IPS-18c (cell line): ENCODE measurements around the gene IGFBP1.

Source experiments
- H3K4me3 ChIP-seq: 2 replicates; pipeline ENCODE4 v1.7.0; 2013; ENCODE audit warnings: low read depth, mild to moderate bottlenecking, low read length, moderate library complexity; ENCODE audit not compliant: insufficient read depth
- H3K9me3 ChIP-seq: one replicate; pipeline ENCODE4 v1.6.1; 2013; ENCODE audit warnings: mild to moderate bottlenecking, low read length, moderate library complexity; ENCODE audit not compliant: control insufficient read depth, insufficient read depth

The IGFBP1 gene

DNA sequence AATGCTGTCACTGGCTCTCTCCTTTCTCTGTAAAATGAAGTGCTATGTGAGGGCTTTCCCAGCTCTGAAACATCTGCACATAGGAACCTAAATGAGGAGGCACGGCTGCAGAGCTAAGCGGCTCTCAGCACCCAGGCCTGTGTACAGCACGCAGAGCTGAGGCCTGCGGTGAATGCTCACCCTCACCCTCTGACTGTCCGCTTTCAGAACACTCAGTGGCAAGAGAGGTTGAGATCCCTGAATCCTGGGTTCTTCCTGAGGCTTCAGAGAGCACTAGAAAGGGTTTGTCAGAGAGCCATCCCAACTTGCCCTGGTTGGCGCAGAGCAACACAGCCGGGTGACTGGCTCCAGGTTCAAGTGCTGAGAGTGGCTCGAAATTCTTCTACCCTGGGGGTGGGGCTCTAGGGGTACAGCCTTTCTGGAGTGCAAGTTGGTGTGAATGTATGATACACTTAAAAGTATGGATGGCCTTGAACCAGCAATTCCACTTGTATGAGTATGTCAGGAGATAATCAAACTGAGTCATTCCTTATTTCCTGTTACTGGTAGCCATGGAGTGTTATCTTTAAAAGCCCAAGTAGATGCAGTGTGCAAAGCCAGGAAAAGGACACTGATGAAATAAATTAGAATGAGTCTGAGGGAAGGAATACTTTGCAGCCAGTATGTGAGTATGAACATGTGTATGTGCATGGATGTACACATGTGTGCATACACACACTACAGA is 13.7 kb upstream of the IGFBP1 start:
- H3K9me3 ChIP-seq, result peaks cover 9% of the 10 kb centered on the region
- H3K4me3 ChIP-seq, result no peak overlapping the region

DNA sequence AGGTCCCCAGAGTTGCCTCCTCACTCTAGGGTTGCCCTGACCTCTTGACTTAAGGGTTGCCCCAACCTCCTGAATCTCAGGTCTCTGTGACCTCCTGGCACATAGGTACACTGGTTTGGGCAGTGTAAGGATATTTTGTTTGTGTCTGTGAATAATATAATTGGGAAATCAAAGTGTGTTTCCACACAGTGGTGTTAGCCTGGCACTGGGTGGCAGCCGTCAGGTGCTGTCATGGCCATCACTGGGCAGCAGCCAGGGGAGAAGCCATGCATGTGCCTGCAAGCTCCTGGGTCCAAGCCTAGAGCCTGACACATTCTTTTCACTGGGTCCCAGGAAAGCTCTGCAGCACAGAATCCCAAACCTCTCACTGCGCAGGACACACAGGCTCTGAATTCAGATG is 11.8 kb upstream of the IGFBP1 start:
- H3K9me3 ChIP-seq, result peaks cover 9% of the 10 kb centered on the region
- H3K4me3 ChIP-seq, result no peak overlapping the region

DNA sequence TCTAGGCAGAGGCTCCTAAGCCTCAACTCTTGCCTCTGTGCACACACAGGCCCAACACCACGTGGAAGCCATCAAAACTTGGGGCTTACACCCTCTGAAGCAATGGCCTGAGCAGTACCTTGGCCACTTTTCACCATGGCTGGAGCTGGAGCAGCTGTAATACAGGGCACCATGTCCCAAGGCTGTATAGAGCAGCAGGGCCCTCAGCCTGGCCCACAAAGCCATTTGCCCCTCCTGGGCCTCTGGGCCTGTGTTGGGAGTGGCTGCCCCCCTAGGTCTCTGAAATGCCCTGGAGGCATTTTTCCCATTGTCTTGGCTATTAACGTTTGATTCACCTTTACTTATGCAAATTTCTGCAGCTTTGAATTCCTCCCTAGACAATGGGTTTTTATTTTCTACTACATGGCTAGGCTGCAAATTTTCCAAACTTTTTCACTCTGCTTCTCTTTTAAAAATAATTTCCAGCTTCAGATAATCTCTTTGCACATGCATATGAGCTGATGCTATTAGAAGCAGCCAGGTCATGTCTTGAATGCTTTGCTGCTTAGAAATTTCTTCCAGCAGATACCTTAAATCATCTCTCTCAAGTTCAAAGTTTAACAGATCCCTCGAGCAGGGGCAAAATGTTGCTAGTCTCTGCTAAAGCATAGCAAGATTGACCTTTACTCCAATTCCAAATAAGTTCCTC is 9.7 kb upstream of the IGFBP1 start:
- H3K9me3 ChIP-seq, result peaks cover 9% of the 10 kb centered on the region
- no peak overlapping the region; the same call in 1 of the 2 replicates for H3K4me3 ChIP-seq

DNA sequence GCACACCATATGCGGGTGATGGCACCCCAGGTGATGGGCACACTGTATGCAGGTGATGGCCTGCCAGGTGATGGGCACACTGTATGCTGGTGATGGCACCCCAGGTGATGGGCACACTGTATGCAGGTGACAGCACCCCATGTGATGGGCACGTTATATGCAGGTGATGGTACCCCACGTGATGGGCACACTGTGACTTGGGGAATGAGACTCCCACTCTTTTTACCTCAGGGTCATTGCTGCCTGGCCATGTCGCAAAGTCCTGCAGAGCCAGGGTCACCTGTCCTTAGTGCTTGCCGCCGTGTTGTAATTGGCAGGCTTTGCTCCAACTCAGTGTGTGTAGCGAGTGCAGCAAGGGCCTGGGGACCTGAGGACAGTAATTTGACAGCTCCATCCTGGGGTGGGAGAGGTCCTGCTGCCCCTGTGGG is 7.8 kb upstream of the IGFBP1 start:
- no peak overlapping the region for H3K4me3 ChIP-seq
- peaks cover 11% of the 10 kb centered on the region for H3K9me3 ChIP-seq

DNA sequence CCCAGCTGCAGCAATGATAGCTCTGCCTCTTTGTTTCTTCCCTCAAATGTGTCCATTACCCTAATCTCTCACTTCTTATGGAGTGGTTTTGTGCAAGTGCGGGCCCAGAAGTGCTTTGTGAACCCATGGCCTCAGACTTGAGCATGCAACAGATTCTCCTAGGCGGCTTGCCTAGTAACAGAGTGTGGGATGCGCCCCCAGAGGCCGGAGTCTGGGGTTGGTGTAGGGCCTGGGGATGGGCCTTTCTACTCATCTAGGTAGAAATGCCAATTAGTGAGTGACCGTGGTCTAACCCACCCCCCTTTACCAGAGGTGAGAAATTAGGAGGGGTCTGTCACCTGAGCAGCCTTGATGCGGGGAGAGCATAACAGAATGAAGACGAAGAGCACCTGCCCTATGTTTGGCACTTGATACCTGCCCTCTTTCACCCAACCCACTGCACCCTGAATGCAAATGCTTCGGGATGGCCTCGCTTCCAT is 7.0 kb upstream of the IGFBP1 start:
- peaks cover 9% of the 10 kb centered on the region for H3K9me3 ChIP-seq
- no peak overlapping the region for H3K4me3 ChIP-seq

DNA sequence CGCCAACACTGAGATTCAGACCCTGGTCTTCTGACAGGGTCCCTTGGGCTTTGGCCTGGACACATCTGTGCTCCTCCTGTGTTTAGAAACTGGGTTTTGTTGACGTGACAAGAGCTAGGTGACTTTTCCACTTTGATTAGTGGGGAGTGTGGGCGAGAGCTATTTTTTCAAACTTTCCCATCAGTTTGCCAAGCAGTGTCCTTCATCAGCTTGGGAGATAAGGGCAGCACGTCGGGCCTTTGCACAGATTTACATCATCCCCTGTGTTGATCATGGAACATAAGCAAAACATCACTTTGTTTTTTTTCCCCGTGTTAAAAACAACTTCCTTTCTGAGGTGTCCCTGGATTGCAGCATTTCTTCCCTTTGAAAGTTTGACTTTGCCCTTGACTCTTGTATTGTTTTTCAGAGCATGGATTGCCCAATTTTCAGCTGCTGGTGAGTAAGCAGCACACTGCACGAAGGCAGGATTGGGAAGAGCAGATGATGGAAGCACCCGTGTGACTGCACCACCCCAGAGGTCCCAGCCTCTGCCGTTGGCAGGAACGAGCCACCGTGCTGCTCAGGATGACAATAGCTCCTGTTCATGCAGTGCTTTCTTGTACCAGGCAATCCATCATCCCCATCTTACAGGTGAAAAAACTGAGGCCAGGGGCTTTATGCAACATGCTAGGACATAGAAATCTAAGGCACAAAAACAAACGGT is 6.4 kb upstream of the IGFBP1 start:
- Histone ChIP-seq H3K9me3 (peaks cover 9% of the 10 kb centered on the region), H3K4me3 (no peak overlapping the region)

DNA sequence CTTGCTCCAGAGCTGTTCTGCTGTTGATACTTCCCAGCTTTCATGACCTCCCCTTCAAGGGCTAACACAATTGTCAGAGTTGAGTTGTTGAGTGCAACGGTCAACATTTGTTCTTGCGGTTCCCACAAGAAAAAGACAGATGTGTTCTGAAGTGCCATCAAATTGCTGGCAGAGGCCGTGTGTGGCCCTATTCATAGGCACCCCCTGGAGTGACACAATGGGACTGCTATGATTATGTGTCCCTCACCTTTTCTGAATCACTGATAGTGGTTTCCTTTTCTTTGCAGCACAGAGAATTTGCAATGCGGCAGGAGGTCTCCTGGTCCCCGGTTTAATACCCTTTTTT is 5.8 kb upstream of the IGFBP1 start:
- peaks cover 9% of the 10 kb centered on the region for H3K9me3 ChIP-seq
- no peak overlapping the region for H3K4me3 ChIP-seq

DNA sequence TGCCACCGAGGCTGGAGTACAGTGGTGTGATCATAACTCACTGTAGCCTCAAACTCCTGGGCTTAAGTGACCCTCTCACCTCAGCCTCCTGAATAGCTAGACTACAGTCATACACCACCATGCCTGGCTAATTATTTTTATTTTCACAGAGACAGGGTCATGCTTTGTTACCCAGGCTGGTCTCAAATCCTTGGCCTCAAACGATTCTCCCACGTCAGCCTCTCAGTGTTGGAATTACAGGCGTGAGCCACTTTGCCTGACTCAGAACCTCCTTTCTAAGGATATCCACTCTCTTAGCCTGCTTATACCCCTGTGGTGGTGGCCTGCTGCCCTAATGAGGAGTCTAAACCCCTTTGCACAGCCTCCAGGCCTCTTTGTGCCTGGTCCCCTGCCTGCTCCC is 4.2 kb upstream of the IGFBP1 start:
- Histone ChIP-seq H3K9me3 (peaks cover 2% of the 10 kb centered on the region), H3K4me3 (no peak overlapping the region)

DNA sequence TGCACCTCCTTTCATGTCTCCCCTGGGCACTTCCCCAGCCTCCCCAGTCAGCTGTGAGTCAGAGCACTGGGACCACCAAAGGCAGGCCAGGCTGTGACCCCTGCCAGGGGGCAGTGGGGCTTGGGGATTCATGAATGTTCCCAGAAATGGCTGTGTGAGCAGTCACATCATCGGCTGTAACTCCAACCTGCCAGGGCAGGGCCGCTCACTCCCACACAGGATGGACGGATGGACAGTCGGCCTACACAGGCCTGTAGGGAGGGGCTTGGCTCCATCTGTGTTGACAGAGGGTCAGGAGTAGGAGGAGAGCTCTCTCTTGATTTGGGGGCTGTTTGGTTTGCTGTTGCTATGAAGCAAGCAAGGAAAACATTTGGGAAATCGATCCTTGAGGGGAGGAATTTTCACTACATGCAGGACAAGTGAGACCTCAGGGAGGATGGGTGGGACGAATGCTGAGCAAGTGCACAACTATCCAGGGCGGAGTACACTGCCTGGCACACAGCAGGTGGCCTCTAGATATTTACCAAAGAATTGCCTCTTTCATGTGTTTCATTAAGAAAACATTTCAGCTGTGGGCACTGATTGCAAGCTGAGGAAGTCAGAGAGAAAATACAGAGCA is 2.9 kb upstream of the IGFBP1 start:
- Histone ChIP-seq H3K9me3 (peaks cover 2% of the 10 kb centered on the region), H3K4me3 (no peak overlapping the region)

DNA sequence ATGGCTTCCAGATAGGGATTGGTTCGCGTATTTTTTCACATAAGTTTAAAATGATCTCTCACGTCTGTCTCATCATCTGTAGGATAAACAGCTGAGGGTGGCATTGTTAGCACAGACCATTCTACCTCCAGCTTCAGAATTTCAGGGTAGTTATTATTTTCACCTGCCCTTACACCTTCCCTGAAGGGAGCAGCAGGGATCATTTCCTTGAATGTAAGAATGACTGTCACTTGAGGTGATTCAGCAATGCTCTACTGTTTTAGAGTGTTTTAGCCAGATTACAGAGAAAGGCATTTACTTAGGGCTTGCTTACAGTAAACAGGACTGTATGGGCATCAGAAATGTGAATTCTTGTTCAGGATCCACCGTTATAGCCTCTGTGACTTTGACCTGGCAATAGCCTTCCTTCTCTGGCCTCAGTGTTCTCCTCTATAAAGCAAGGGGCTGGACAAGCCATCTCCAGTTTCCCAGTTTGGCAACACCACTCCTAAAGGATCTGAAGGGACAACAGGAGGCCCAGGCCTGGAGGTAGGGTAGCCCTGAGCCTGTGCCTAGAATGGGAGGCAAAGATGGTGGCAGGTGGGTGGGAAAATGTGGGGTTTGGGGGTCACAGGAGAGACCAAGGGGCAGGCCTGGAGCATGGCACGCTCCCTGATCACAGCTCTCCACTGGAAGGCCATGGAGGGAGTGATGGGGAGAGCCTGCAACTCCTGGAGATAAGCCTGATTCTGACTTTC is 1.2 kb upstream of the IGFBP1 start:
- Histone ChIP-seq H3K4me3 (no peak overlapping the region), H3K9me3 (peaks cover 2% of the 10 kb centered on the region)

DNA sequence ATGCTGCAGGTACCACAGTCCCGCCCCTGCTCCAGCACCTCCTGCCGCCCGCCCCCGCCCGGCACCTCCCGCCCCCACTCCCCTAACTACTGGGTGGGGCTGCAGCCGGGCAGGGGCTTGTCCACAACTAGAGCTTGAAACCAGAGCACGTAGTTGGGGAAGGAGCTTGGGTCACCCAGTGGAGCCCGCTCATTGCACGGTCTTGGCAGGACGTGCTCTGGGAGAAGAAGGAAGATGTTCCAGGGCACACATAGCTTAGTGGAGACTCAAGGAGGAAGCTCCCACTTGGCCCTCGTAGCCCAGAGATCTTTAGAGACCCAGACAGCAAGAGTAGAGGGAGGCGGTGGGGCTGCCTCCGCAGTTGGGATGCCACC is 692 bp downstream of the IGFBP1 start:
- Histone ChIP-seq H3K9me3 (peaks cover 2% of the 10 kb centered on the region), H3K4me3 (peak overlapping the region; percentile 57; the same call in 1 of the 2 replicates)

DNA sequence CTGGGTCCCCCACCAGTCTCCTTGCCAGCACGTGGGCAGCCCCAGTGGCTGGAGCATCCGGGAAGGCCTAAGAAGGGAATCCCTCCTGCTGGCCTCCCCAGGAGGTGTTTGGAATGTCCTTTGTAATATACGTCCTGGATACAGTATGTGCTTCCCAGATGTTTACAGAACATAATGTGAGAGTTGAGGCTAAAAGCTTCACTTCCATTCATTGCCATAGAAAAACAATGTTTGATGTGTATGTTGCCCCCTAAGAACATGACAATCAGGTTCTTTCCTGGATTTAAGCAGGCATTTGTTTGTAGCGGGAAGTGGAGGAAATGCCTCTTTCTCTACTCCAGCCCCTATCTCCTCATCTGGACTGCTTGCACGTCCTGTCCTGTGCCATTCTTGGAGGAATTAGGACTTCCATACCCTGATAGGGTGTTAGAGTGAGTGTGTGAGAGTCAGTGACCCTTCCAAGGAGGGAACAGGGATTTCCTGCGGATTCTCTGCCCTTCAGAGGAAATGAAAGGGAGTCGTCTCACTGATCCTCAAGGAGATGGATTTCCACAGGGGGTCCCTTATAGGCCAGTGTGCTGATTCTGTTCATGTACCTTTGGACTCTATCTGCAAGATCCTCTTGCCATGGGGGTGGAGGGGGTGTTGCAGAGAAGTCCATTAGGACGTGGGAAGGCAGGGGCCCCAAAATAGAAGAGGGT is 1.2 kb downstream of the IGFBP1 start:
- Histone ChIP-seq H3K9me3 (no peaks in the 10 kb centered on the region), H3K4me3 (no peak overlapping the region; the same call in 1 of the 2 replicates)

DNA sequence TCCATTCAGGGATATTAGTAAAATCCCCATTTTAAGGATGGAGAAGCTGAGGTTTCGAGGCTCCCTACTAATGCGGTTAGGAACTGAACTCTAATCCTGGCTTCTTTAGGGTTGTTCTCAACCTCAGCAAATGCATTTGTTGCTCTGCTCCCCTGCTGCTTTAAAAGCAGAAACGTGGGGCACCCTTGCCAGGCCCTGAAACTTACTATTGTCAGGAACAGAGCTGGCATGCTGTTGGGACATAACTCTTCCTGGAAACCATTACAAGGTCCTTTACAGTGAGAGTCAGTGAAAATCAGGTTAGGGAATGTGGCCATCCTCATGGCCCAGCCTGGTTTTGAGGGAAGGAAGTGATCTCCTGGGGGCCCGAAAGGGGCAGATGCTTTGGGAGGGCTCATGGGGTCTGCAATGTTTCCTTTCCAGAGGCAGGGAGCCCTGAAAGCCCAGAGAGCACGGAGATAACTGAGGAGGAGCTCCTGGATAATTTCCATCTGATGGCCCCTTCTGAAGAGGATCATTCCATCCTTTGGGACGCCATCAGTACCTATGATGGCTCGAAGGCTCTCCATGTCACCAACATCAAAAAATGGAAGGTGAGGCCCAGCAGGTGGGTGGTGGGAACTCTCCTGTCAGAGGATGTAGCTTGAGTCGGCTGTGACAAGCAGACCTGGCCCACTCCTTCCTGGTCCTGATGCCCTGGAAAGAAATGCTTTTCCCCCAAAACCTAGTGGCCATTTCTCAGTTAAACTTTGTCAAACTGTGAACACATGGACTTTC is 2.0 kb downstream of the IGFBP1 start:
- H3K4me3 ChIP-seq, result no peak overlapping the region
- H3K9me3 ChIP-seq, result no peaks in the 10 kb centered on the region

DNA sequence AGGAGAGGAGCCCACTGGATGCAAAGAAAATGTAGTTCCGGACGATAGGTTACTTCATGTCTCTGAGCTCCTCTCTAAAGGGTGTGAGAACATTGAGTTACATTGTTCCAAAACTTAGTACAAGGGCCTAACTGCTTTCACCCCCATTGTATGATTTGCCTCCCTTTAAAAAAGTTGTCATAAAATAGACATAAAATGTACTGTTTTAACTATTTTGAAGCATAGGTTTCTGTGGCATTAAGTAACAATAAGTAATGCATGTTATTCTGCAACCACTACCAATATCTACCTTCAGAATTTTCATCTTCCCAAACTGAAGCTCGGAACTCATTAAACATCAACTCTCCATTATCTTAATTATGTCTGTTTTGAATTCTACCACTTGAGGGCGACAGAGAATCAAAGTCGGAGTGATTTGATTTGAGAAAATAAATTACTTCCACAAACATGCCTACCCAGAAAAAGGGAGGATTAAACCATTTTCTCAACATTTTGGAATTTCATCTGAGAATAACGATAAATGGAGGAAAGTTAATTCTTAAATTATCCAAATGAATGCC is 2.7 kb downstream of the IGFBP1 start:
- H3K4me3 ChIP-seq, result no peak overlapping the region
- no peaks in the 10 kb centered on the region for H3K9me3 ChIP-seq

DNA sequence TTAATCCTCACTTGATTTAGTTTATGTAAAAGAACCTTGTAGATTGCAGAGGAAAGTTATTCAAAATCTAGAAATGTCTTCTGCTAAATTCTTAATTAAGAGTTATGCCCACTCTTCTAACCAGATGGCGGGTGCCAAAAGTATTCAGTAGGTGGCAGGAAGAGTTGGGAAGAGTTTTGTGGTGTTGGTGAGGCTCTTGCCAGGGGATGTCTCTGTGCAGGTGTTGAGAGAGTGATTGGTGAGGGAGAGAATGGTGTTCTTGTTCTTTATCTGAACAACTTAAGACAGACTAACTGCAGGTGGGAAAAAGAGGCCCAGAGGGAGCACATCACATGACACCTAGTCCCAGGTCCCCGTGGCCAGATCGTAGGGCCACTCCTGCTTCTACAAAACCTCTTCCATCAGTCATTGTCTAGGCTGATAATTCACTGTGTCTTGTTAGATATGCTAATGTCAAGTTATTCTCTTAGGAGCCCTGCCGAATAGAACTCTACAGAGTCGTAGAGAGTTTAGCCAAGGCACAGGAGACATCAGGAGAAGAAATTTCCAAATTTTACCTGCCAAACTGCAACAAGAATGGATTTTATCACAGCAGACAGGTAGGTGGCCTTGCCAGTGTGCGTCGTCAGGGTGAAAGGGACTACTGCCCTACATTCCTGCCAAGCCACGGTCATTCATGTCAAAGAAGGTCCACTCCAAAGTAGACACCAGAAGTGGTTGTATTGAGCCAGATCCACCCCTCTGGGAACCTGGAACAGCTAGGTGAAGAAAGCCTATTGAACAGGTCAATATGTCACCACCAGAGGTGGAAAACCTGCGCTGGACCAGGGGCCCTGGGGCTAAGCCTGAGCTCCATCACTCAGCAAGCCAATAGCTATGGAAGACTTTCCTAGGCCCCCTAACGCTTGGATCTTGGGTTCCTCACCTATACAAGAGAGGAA is 3.4 kb downstream of the IGFBP1 start:
- Histone ChIP-seq H3K4me3 (no peak overlapping the region), H3K9me3 (no peaks in the 10 kb centered on the region)
